Measurements from ENCODE around the gene FLNA. TPM values are rescaled to one million over a fixed set of nuclear protein-coding genes. Genes with fewer than 3 reads are reported as not detected.
"Not testable (repeated sequence)": the region's sequence is repeated elsewhere in the genome, so short reads cannot be mapped to it uniquely, and the experiment has no call there.

The FLNA gene
- total RNA-seq, 1 experiment from 2014 or later: 801 TPM

DNA sequence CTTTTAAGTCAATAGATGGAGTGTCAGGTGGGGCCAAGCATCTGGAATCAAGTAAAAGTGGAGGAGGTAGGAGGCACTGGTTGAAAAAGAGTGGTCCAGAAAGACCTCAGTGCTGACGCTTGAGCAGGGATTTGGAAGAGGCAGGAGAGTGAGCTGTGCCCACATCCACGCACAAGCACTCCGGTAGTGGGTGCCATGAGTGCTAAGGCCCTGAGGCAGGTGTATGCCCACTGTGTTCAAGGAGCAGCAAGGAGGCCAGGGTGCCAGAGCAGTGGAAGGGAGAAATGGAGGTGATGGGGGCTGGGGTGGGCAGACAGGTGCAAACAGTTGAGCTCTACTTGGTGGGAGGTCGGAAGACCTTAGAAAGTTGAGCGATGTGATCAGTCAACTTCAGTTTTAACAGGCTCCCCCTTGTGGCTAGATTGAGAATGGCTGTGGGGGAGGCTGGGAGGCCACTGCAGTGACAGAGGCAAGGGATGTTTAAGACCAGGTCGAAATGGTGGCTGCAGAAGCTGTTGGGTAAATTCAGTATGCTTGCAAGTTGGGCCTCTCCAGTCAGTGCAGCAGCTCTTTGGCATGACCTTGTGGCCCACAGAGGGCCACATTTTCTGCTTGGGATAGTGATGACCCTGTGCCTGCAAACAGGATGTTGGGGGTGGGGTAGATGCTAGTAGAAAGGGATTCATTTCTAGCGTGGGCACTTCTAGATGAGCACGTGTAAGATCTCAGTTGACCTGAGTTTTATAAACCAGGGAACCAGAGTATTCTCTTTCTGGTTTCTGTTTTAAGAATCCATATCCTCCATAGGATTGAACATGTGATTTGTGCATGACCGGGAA lies 66.1 kb downstream of the FLNA start:
- peak; percentile 23 for DNase-seq (ENCODE audit: low read depth)

- DNase-seq (ENCODE audit: low read depth): no peak
These were observed 67.2 kb downstream of the FLNA start for GRCh38 chrX:154307202-154307601.

- DNase-seq (ENCODE audit: low read depth): no peak
These were observed 68.8 kb downstream of the FLNA start for GRCh38 chrX:154305541-154306205.

GRCh38 chrX:154304846-154305245 lies 69.6 kb downstream of the FLNA start:
- DNase-seq (ENCODE audit: low read depth): no peak

DNA sequence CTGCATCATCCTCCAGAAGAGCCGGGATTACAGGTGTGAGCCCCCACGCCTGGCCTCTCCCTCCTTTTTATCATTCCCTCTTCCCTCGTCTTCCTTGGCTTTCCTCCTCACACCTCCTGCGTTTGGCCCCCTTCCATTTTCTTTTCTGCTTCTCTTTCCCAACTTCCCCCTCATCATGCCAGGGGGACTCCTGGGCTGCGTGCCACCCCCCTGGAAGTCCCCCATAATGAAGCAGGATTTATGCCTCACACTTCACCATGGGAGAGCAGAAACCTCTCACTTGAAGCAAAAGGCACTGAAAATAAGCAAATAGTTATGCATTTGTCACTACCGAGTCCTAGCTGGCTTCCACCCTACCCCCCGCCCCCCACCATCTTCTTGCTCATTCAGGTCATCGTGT lies 71.0 kb downstream of the FLNA start:
- no peak for DNase-seq (ENCODE audit: low read depth)

- DNase-seq (ENCODE audit: low read depth): not testable (repeated sequence)
These were observed 71.4 kb downstream of the FLNA start for GRCh38 chrX:154302998-154303397.

DNA sequence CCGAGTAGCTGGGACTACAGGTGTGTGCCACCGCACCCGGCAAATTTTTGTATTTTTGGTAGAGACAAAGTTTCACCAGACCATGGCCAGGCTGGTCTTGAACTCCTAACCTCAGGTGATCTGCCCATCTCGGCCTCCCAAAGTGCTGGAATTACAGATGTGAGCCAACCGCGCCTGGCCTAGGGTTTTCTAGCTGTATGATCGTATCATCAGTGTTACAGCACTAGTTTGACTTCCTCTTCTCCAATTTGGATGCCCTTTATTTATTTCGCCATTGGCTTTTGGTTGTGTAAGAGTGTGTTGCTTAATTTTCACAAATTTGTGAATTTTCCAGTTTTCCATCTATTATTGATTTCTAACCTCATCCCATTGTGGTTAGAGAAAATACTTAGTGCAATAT lies 73.6 kb downstream of the FLNA start:
- DNase-seq (ENCODE audit: low read depth): no peak

Other genes starting within 250 kb of the FLNA start
- not detected in 2 replicates for gene OPN1LW, start 230.4 kb downstream of the FLNA start, total RNA-seq (2014; rRNA removed; shearing (Covaris generic))
- not detected in 2 replicates for gene OPN1MW, start 192.0 kb downstream of the FLNA start, total RNA-seq (2014; rRNA removed; shearing (Covaris generic))
- gene OPN1MW2, start 154.9 kb downstream of the FLNA start, total RNA-seq (2014; rRNA removed; shearing (Covaris generic)): not detected in 2 replicates
- not detected in 2 replicates for gene OPN1MW3, start 117.1 kb downstream of the FLNA start, total RNA-seq (2014; rRNA removed; shearing (Covaris generic))
- gene TEX28, start 79.5 kb downstream of the FLNA start, total RNA-seq (2014; rRNA removed; shearing (Covaris generic)): not detected in 2 replicates
- gene TKTL1, start 78.8 kb downstream of the FLNA start, total RNA-seq (2014; rRNA removed; shearing (Covaris generic)): 0.06 TPM in 1 of 2 replicates, not detected in the other
- 9.0 and 15.1 TPM in 2 replicates for gene EMD, start 4.7 kb upstream of the FLNA start, total RNA-seq (2014; rRNA removed; shearing (Covaris generic))
- 3,278 and 3,646 TPM in 2 replicates for gene RPL10, start 23.7 kb upstream of the FLNA start, total RNA-seq (2014; rRNA removed; shearing (Covaris generic))
- 7.2 and 28.4 TPM in 2 replicates for gene DNASE1L1, start 34.6 kb upstream of the FLNA start, total RNA-seq (2014; rRNA removed; shearing (Covaris generic))
- 9.0 and 14.9 TPM in 2 replicates for gene TAFAZZIN, start 36.9 kb upstream of the FLNA start, total RNA-seq (2014; rRNA removed; shearing (Covaris generic))
- 26.3 and 30.9 TPM in 2 replicates for gene ATP6AP1, start 54.0 kb upstream of the FLNA start, total RNA-seq (2014; rRNA removed; shearing (Covaris generic))
- gene GDI1, start 62.5 kb upstream of the FLNA start, total RNA-seq (2014; rRNA removed; shearing (Covaris generic)): 71.6 and 103 TPM in 2 replicates
- 32.8 and 44.2 TPM in 2 replicates for gene FAM50A, start 69.5 kb upstream of the FLNA start, total RNA-seq (2014; rRNA removed; shearing (Covaris generic))
- gene PLXNA3, start 83.6 kb upstream of the FLNA start, total RNA-seq (2014; rRNA removed; shearing (Covaris generic)): 1.5 and 15.6 TPM in 2 replicates
- 50.7 and 51.3 TPM in 2 replicates for gene LAGE3, start 104.6 kb upstream of the FLNA start, total RNA-seq (2014; rRNA removed; shearing (Covaris generic))
- gene UBL4A, start 112.0 kb upstream of the FLNA start, total RNA-seq (2014; rRNA removed; shearing (Covaris generic)): 36.6 and 54.3 TPM in 2 replicates
- 15.7 and 22.6 TPM in 2 replicates for gene SLC10A3, start 116.0 kb upstream of the FLNA start, total RNA-seq (2014; rRNA removed; shearing (Covaris generic))
- 8.2 and 11.3 TPM in 2 replicates for gene FAM3A, start 141.6 kb upstream of the FLNA start, total RNA-seq (2014; rRNA removed; shearing (Covaris generic))
- gene G6PD, start 172.2 kb upstream of the FLNA start, total RNA-seq (2014; rRNA removed; shearing (Covaris generic)): 18.6 and 19.1 TPM in 2 replicates
- gene IKBKG, start 173.0 kb upstream of the FLNA start, total RNA-seq (2014; rRNA removed; shearing (Covaris generic)): 28.1 and 37.7 TPM in 2 replicates
- 1.8 TPM in 1 of 2 replicates, not detected in the other for gene CTAG1A, start 210.5 kb upstream of the FLNA start, total RNA-seq (2014; rRNA removed; shearing (Covaris generic))
- 1.8 TPM in 1 of 2 replicates, not detected in the other for gene CTAG1B, start 244.6 kb upstream of the FLNA start, total RNA-seq (2014; rRNA removed; shearing (Covaris generic))

Measured in Daoy (cell line).